Endothelial cell of umbilical vein (primary cell): Measurements from ENCODE around the gene STX8. TPM values are rescaled to one million over a fixed set of nuclear protein-coding genes. Genes with fewer than 3 reads are reported as not detected.

Experiments used
- BruUV-seq: library from RNA; stranded (reverse); fragments of 400-500 nt; replicated peaks from 2 replicates; lab custom pipeline; 2021; lab: Mats Ljungman, UMichigan
- CTCF ChIA-PET: fragments of 300-600, 350-600 bp; sonication (Branson Sonifier 250); formaldehyde crosslinking; loops from one replicate; lab custom pipeline; 2021; ENCODE audit warnings: antibody characterized with exemption, inconsistent platforms; lab: Charles Lee
- POLR2A ChIA-PET: fragments of 300-600, 350-600 bp; sonication (Branson Sonifier 250); formaldehyde crosslinking; loops from one replicate; lab custom pipeline; 2021; ENCODE audit warnings: antibody characterized with exemption, inconsistent platforms; lab: Charles Lee
- DNase-seq: peaks from one replicate; pipeline ENCODE4 v3.0.0-alpha.2; 2011; ENCODE audit warnings: low read depth, low spot score
- FAIRE-seq: peaks from 2 replicates; lab custom pipeline; 2011; peaks lifted over from hg19 to GRCh38; lab: Jason Lieb, UNC
- H2AFZ ChIP-seq: 2 replicates; pipeline ENCODE4 v1.6.0; 2012; ENCODE audit warnings: low read depth, low read length, control low read depth, inconsistent platforms
- H3K27ac ChIP-seq: 2 replicates; pipeline ENCODE4 v1.5.1; 2011; ENCODE audit warnings: low read depth, mild to moderate bottlenecking, control low read depth, low read length, moderate library complexity; ENCODE audit not compliant: insufficient read depth
- H3K27me3 ChIP-seq, 2 experiments: 2 replicates each; pipeline versions ENCODE4 v1.6.0 to v1.6.1; 2011; ENCODE audit warnings: low read length in 2 of 2, mixed read lengths in 1 of 2; ENCODE audit not compliant: control insufficient read depth in 2 of 2, insufficient read depth in 2 of 2
- H3K36me3 ChIP-seq, 2 experiments: 2 replicates in 1 of 2; 3 replicates in 1 of 2; pipeline ENCODE4 v1.5.1; 2011; ENCODE audit warnings: low read length in 2 of 2, mild to moderate bottlenecking in 1 of 2, moderate library complexity in 1 of 2; ENCODE audit not compliant: control insufficient read depth in 2 of 2, insufficient read depth in 2 of 2; ENCODE audit errors: extremely low read depth in 1 of 2
- H3K4me1 ChIP-seq: 3 replicates; pipeline ENCODE4 v1.5.1; 2011; ENCODE audit warnings: mild to moderate bottlenecking, low read length; ENCODE audit not compliant: control insufficient read depth, insufficient read depth; ENCODE audit errors: extremely low read depth
- H3K4me2 ChIP-seq: 2 replicates; pipeline ENCODE4 v1.6.1; 2011; ENCODE audit warnings: low read length, control low read depth, mixed read lengths; ENCODE audit not compliant: insufficient read depth
- H3K4me3 ChIP-seq, 3 experiments: fragments of 200-600 bp in 1 of 3; sonication (generic), shearing (Covaris generic) in 1 of 3; replicated peaks in 1 of 3; 2 replicates each; pipeline ENCODE4 v1.5.1; 2011 to 2016; ENCODE audit warnings: control low read depth in 3 of 3, low read length in 3 of 3, mild to moderate bottlenecking in 2 of 3, inconsistent platforms in 1 of 3, low read depth in 1 of 3, moderate library complexity in 1 of 3; ENCODE audit not compliant: insufficient read depth in 1 of 3
- H3K79me2 ChIP-seq: 2 replicates; pipeline ENCODE4 v1.6.0; 2012; ENCODE audit warnings: low read length, inconsistent platforms; ENCODE audit not compliant: control insufficient read depth, insufficient read depth
- H3K9ac ChIP-seq: replicated peaks from 2 replicates; pipeline ENCODE3; 2011; ENCODE audit warnings: low read length, control low read depth; ENCODE audit not compliant: insufficient read depth; ENCODE audit errors: extremely low read depth
- H3K9me1 ChIP-seq: replicated peaks from 3 replicates; pipeline ENCODE4 v1.6.0; 2011; ENCODE audit warnings: mild to moderate bottlenecking, low read length; ENCODE audit not compliant: control insufficient read depth, insufficient read depth; ENCODE audit errors: extremely low read depth
- H3K9me3 ChIP-seq: replicated peaks from 2 replicates; pipeline ENCODE4 v1.5.1; 2012; ENCODE audit warnings: low read length, inconsistent platforms; ENCODE audit not compliant: control insufficient read depth, insufficient read depth
- H4K20me1 ChIP-seq: replicated peaks from 2 replicates; pipeline ENCODE3; 2011; ENCODE audit warnings: mild to moderate bottlenecking, low read length; ENCODE audit not compliant: control insufficient read depth, insufficient read depth; ENCODE audit errors: extremely low read depth
- CTCF ChIP-seq, 2 donors: IDR thresholded peaks; 1 replicate in 1 of 2; 2 replicates in 1 of 2; pipeline ENCODE4 v1.5.1; 2011; ENCODE audit warnings: low read length in 2 of 2, mild to moderate bottlenecking in 2 of 2, moderate library complexity in 2 of 2, control low read depth in 1 of 2, inconsistent platforms in 1 of 2, low read depth in 1 of 2; ENCODE audit not compliant: insufficient read depth in 1 of 2; ENCODE audit errors: extremely low read depth in 1 of 2
- EZH2 ChIP-seq: IDR thresholded peaks from 2 replicates; pipeline ENCODE4 v1.6.1; 2012; ENCODE audit warnings: borderline replicate concordance, low read depth, mild to moderate bottlenecking, moderate library complexity, low read length, inconsistent platforms; ENCODE audit not compliant: severe bottlenecking
- FOS ChIP-seq: IDR thresholded peaks from 2 replicates; pipeline ENCODE4 v1.6.1; 2011; ENCODE audit warnings: mild to moderate bottlenecking, low read length, moderate library complexity, borderline replicate concordance; ENCODE audit not compliant: insufficient read depth
- GATA2 ChIP-seq: IDR thresholded peaks from 2 replicates; pipeline ENCODE4 v1.7.0; 2011; ENCODE audit warnings: low read depth, mild to moderate bottlenecking, moderate library complexity, mixed read lengths, low read length; ENCODE audit not compliant: insufficient read length, insufficient read depth
- JUN ChIP-seq: IDR thresholded peaks from 2 replicates; pipeline ENCODE4 v1.6.1; 2011; ENCODE audit warnings: borderline replicate concordance, low read depth; ENCODE audit not compliant: insufficient read length, insufficient read depth
- MAX ChIP-seq: IDR thresholded peaks from 2 replicates; pipeline ENCODE4 v1.6.1; 2011; ENCODE audit not compliant: insufficient read depth, insufficient read length
- MYC ChIP-seq: IDR thresholded peaks from one replicate; pipeline ENCODE4 v1.6.1; 2011; ENCODE audit warnings: mild to moderate bottlenecking, low read depth, low read length
- POLR2A ChIP-seq: IDR thresholded peaks from 2 replicates; pipeline ENCODE4 v1.6.1; 2012; ENCODE audit warnings: low read depth, mild to moderate bottlenecking, control low read depth, low read length
- POLR2AphosphoS5 ChIP-seq: IDR thresholded peaks from 2 replicates; pipeline ENCODE4 v1.6.1; 2012; ENCODE audit warnings: low read depth, mild to moderate bottlenecking, control low read depth, low read length, moderate library complexity; ENCODE audit not compliant: insufficient read depth
- dilution Hi-C: fragments of 300-500 bp; cut with MboI; formaldehyde crosslinking; loops from one replicate; pipeline ENCODE4 v1.15.0; 2019; ENCODE audit warnings: low sequenced_read_pairs; ENCODE audit not compliant: extremely low pct_ligation_motif_present
- intact Hi-C: fragments of 100-400 bp; cut with micrococcal nuclease; formaldehyde crosslinking; loops from one replicate; pipeline ENCODE4 v1.10.0; 2022
- polyA plus RNA-seq, 4 experiments: library from polyadenylated mRNA; depleted of rRNA in 3 of 4; stranded (reverse) in 3 of 4; unstranded in 1 of 4; fragments of >200 nt; gene quantifications; 2 replicates each; pipeline versions ENCODE4 v1.2.1 to v1.2.3, GENCODE V29; 2011 to 2012; ENCODE audit warnings: missing spikeins in 1 of 4
- total RNA-seq: library from RNA; stranded (reverse); gene quantifications from 2 replicates; pipeline ENCODE4 v1.2.3, GENCODE V29; 2021

STX8 gene
- total and polyA plus RNA-seq, 2 donors (not counting 3 experiments of a cell fraction or from before 2014, with no cell fraction given): 25.9 to 67.3 TPM

GRCh38 chr17:9520649-9521048 lies 55.0 kb downstream of the STX8 start:
- Histone ChIP-seq H3K79me2 (no peaks in the 10 kb centered on the region), H3K4me2 (no peak overlapping the region), H3K27me3 (no peaks in the 10 kb centered on the region), H3K36me3 (no peaks in the 10 kb centered on the region), H3K27ac (no peak overlapping the region), H3K9me3 (no peaks in the 10 kb centered on the region), H2AFZ (no peak overlapping the region), H4K20me1 (no peaks in the 10 kb centered on the region), H3K4me1 (no peaks in the 10 kb centered on the region), H3K9me1 (no peaks in the 10 kb centered on the region), H3K9ac (no peak overlapping the region), H3K4me3 (no peak overlapping the region)
- dilution Hi-C loops (no loop called here), intact Hi-C loops (loop anchor here (10.0 kb wide), 1 partner anchor 626 kb away; no protein-coding TSS in a partner anchor)
- no TSS peak for BruUV-seq
- TF ChIP-seq POLR2AphosphoS5: no peak
- no peak for TF ChIP-seq MYC
- TF ChIP-seq GATA2: no peak
- no peak for TF ChIP-seq EZH2
- no peak for TF ChIP-seq FOS
- TF ChIP-seq CTCF (IDR thresholded peaks at IDR 0.05; ENCODE audit: extremely low read depth in 1 of 2, insufficient read depth in 1 of 2, low read depth in 1 of 2, low read length in 2 of 2): no peak
- TF ChIP-seq POLR2A: no peak
- TF ChIP-seq JUN: no peak
- TF ChIP-seq MAX: no peak
- ChIA-PET CTCF (interaction anchor here (1.2 to 5.3 kb wide), 7 partner anchors 8 to 528 kb away, joined by 3 to 106 read pairs (median 18); no protein-coding TSS in a partner anchor), POLR2A (no interaction called here)
- DNase-seq (no peak), FAIRE-seq (no peak)
